ENCODE results near the gene RPL10L.

The RPL10L gene

GRCh38 chr14:46651526-46652144, at the start of gene RPL10L:
TSS of gene RPL10L (minus strand) at chr14:46651781. CDS start at chr14:46651736, 45 bp downstream.
- FAIRE-seq = no peak

GRCh38 chr14:46691819-46692218, 40.2 kb upstream of the RPL10L start:
- no peak for FAIRE-seq

- no peak for FAIRE-seq
Measured at GRCh38 chr14:46686652-46687051, 35.1 kb upstream of the RPL10L start.

GRCh38 chr14:46672128-46672527, 20.5 kb upstream of the RPL10L start:
- no peak for FAIRE-seq

GRCh38 chr14:46663382-46663781, 11.8 kb upstream of the RPL10L start:
- FAIRE-seq = no peak

- FAIRE-seq = no peak
Measured at GRCh38 chr14:46661728-46662127, 10.1 kb upstream of the RPL10L start.

GRCh38 chr14:46653031-46653755, 1.6 kb upstream of the RPL10L start:
- no peak for FAIRE-seq

GRCh38 chr14:46646796-46647195, 4.8 kb downstream of the RPL10L start:
- FAIRE-seq = no peak

- FAIRE-seq = no peak
Measured at GRCh38 chr14:46626876-46627275, 24.7 kb downstream of the RPL10L start.
